ENCODE data around the gene REM2.
"Not testable (repeated sequence)": the region's sequence is repeated elsewhere in the genome, so short reads cannot be mapped to it uniquely, and the experiment has no call there.

Gene REM2

GRCh38 chr14:22900081-22900799 is 17.2 kb downstream of the REM2 start:
- peak; percentile 79 for DNase-seq

- DNase-seq = no peak
These were observed 18.8 kb downstream of the REM2 start for GRCh38 chr14:22901799-22902198.

- no peak for DNase-seq
These were observed 20.7 kb downstream of the REM2 start for GRCh38 chr14:22903742-22904087.

GRCh38 chr14:22905627-22906026 is 22.6 kb downstream of the REM2 start:
- DNase-seq = no peak

GRCh38 chr14:22906073-22906472 is 23.1 kb downstream of the REM2 start:
- no peak for DNase-seq

GRCh38 chr14:22907429-22907828 is 24.4 kb downstream of the REM2 start:
- DNase-seq = no peak

GRCh38 chr14:22908601-22909000 is 25.6 kb downstream of the REM2 start:
- DNase-seq = no peak

GRCh38 chr14:22910916-22911315 is 27.9 kb downstream of the REM2 start:
- no peak for DNase-seq

GRCh38 chr14:22914836-22915235 is 31.8 kb downstream of the REM2 start:
- not testable (repeated sequence) for DNase-seq

GRCh38 chr14:22915886-22916521 is 33.0 kb downstream of the REM2 start:
- DNase-seq = no peak

GRCh38 chr14:22918804-22919600 is 36.0 kb downstream of the REM2 start, which contains the start of gene RBM23:
Gene RBM23, minus strand, starts transcription at chr14:22919149.
- peak; percentile 100 for DNase-seq

- DNase-seq = no peak
These were observed 36.5 kb downstream of the REM2 start for GRCh38 chr14:22919601-22919921.

GRCh38 chr14:22920697-22921096 is 37.7 kb downstream of the REM2 start:
- no peak for DNase-seq

GRCh38 chr14:22922294-22922693 is 39.3 kb downstream of the REM2 start:
- DNase-seq = no peak

- DNase-seq = no peak
These were observed 40.7 kb downstream of the REM2 start for GRCh38 chr14:22923746-22924145.

- no peak for DNase-seq
These were observed 42.5 kb downstream of the REM2 start for GRCh38 chr14:22925513-22925912.

GRCh38 chr14:22926316-22926715 is 43.3 kb downstream of the REM2 start:
- DNase-seq = no peak

GRCh38 chr14:22928237-22929103 is 45.4 kb downstream of the REM2 start:
- DNase-seq = peak; percentile 5

- DNase-seq = peak; percentile 98
These were observed 46.3 kb downstream of the REM2 start, which contains the start of gene PRMT5 for GRCh38 chr14:22929104-22929960. Gene PRMT5, minus strand, starts transcription at chr14:22929376. Its CDS starts 15 bp downstream, at chr14:22929361.

- DNase-seq = no peak
These were observed 46.9 kb downstream of the REM2 start for GRCh38 chr14:22929961-22930364.

GRCh38 chr14:22932146-22932545 is 49.1 kb downstream of the REM2 start:
- DNase-seq = no peak

- DNase-seq = no peak
These were observed 52.1 kb downstream of the REM2 start for GRCh38 chr14:22935156-22935555.
